OCI-LY3 (cell line): Measurements from ENCODE around the gene FBXL13.

Source experiments
- H2AFZ ChIP-seq: fragments of 200-600, 300-600 bp; shearing (Covaris generic); 2 replicates; pipeline ENCODE4 v1.6.0; 2014; ENCODE audit warnings: antibody characterized with exemption, low read depth, low read length
- H3K27ac ChIP-seq: fragments of 200-600, 300-600 bp; sonication (generic); 2 replicates; pipeline ENCODE4 v1.5.1; 2014; ENCODE audit warnings: mild to moderate bottlenecking, low read length, moderate library complexity, mixed read lengths
- H3K27me3 ChIP-seq: fragments of 200-600, 300-600 bp; sonication (generic); 2 replicates; pipeline ENCODE4 v1.6.1; 2014; ENCODE audit warnings: low read depth, low read length, mixed read lengths
- H3K36me3 ChIP-seq: fragments of 200-600, 300-600 bp; sonication (generic); replicated peaks from 2 replicates; pipeline ENCODE3; 2014; ENCODE audit warnings: low read depth, low read length, mixed read lengths
- H3K4me1 ChIP-seq: fragments of 300-600, 200-600 bp; sonication (generic); 2 replicates; pipeline ENCODE4 v1.6.1; 2014; ENCODE audit warnings: low read length, mixed read lengths
- H3K4me2 ChIP-seq: fragments of 200-600, 300-600 bp; sonication (generic); 2 replicates; pipeline ENCODE4 v1.6.1; 2014; ENCODE audit warnings: low read length, mixed read lengths
- H3K4me3 ChIP-seq: fragments of 300-600, 200-600 bp; sonication (generic); 2 replicates; pipeline ENCODE4 v1.5.1; 2014; ENCODE audit warnings: antibody characterized with exemption, mild to moderate bottlenecking, low read length, moderate library complexity
- H3K79me2 ChIP-seq: fragments of 300-600, 200-600 bp; shearing (Covaris generic); 2 replicates; pipeline ENCODE4 v1.6.1; 2014; ENCODE audit warnings: mild to moderate bottlenecking, low read length, mixed read lengths
- H3K9ac ChIP-seq: fragments of 300-600, 200-600 bp; shearing (Covaris generic); 2 replicates; pipeline ENCODE4 v1.6.0; 2014; ENCODE audit warnings: mild to moderate bottlenecking, low read length, moderate library complexity
- H3K9me3 ChIP-seq: fragments of 200-600, 300-600 bp; shearing (Covaris generic); 2 replicates; pipeline ENCODE4 v1.6.1; 2014; ENCODE audit warnings: low read length, mixed read lengths; ENCODE audit not compliant: insufficient read depth
- H4K20me1 ChIP-seq: fragments of 200-600, 300-600 bp; sonication (generic); 2 replicates; pipeline ENCODE4 v1.6.1; 2016; ENCODE audit warnings: low read length, mixed read lengths; ENCODE audit not compliant: insufficient read depth
- CTCF ChIP-seq: fragments of 200-600, 300-600 bp; sonication (generic); IDR thresholded peaks from 2 replicates; pipeline ENCODE4 v1.5.1; 2014; ENCODE audit warnings: antibody characterized with exemption, low read length, low read depth
- EZH2phosphoT487 ChIP-seq: fragments of 200-600 bp; shearing (Covaris generic); IDR thresholded peaks from 2 replicates; pipeline ENCODE4 v1.6.1; 2018; ENCODE audit warnings: antibody characterized with exemption, mixed run types, low read depth

The FBXL13 gene

GRCh38 chr7:102890292-102890970 is 184.2 kb downstream of the FBXL13 start:
- Histone ChIP-seq H3K36me3 (no peaks in the 10 kb centered on the region), H3K4me2 (no peak overlapping the region), H2AFZ (no peak overlapping the region), H3K27ac (no peak overlapping the region), H4K20me1 (no peaks in the 10 kb centered on the region), H3K27me3 (no peaks in the 10 kb centered on the region), H3K4me1 (0 out of 2 replicates have a peak, but pooled peaks cover 4% of the 10 kb centered on the region), H3K4me3 (no peak overlapping the region), H3K9ac (no peak overlapping the region), H3K79me2 (no peaks in the 10 kb centered on the region), H3K9me3 (no peaks in the 10 kb centered on the region)
- TF ChIP-seq CTCF = no peak
- TF ChIP-seq EZH2phosphoT487 = no peak

DNA sequence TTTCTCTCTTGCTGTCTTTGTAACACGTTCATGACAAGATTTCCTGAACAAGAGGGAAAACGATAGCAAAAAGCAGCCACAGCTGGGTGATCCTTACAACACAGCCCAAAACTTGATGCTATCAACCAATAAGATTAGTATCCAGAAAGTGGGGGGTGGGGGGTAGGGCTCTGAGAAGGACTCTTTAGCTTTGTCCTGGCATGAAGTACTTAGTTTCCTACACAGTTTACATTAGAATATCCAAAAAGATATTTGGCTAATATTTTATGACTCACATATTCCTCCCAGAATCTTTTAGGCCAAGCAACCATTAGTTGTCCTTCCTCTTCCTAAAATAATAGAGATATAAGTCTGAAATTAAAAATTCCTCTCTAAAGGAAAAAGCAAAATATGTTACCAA is 184.7 kb downstream of the FBXL13 start:
- H3K79me2 ChIP-seq = no peaks in the 10 kb centered on the region
- no peak overlapping the region for H2AFZ ChIP-seq
- H3K9me3 ChIP-seq = no peaks in the 10 kb centered on the region
- H4K20me1 ChIP-seq = no peaks in the 10 kb centered on the region
- no peak overlapping the region for H3K4me2 ChIP-seq
- no peaks in the 10 kb centered on the region for H3K27me3 ChIP-seq
- no peak overlapping the region for H3K4me3 ChIP-seq
- 0 out of 2 replicates have a peak, but pooled peaks cover 4% of the 10 kb centered on the region for H3K4me1 ChIP-seq
- H3K9ac ChIP-seq = no peak overlapping the region
- H3K27ac ChIP-seq = no peak overlapping the region
- TF ChIP-seq CTCF (no peak), EZH2phosphoT487 (no peak)
- H3K36me3 ChIP-seq = no peaks in the 10 kb centered on the region

DNA sequence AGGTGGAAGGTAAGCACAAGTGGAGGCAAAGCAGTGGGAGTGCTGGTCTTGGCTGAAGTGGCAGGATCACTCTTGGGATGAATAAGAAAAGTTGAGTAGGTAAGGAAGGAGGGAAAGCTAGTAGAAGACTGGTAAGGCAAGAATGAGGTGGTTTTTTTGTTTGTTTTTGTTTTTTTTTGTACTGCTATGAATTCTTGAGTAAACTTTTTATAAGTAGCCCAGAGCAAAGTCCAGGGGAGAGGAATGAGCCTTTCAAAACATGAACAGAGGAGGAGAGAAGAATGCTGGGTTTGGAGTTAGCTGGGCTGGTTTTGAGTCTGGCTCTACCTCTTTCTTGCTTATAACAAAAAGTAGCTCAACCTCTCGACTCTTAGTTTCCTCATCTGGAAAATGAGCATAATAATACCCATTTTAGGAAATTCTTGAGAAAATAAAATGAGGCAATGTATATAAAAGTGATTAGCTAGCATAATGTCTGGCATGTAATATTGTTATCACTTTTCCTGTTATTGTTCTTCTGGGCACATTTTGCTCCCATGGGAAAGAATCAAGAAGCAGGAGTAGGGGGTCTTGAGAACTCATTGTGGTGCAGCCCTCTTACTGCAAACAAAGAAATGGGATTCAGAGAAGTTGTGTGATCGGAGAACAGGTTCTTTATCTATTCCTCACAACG is 185.9 kb downstream of the FBXL13 start:
- Histone ChIP-seq H3K9me3 (no peaks in the 10 kb centered on the region), H3K4me1 (0 out of 2 replicates have a peak, but pooled peaks cover 4% of the 10 kb centered on the region), H3K9ac (no peak overlapping the region), H3K36me3 (no peaks in the 10 kb centered on the region), H2AFZ (no peak overlapping the region), H3K79me2 (no peaks in the 10 kb centered on the region), H3K27ac (no peak overlapping the region), H3K4me3 (no peak overlapping the region), H3K4me2 (no peak overlapping the region), H4K20me1 (no peaks in the 10 kb centered on the region), H3K27me3 (no peaks in the 10 kb centered on the region)
- TF ChIP-seq EZH2phosphoT487 = no peak
- no peak for TF ChIP-seq CTCF

DNA sequence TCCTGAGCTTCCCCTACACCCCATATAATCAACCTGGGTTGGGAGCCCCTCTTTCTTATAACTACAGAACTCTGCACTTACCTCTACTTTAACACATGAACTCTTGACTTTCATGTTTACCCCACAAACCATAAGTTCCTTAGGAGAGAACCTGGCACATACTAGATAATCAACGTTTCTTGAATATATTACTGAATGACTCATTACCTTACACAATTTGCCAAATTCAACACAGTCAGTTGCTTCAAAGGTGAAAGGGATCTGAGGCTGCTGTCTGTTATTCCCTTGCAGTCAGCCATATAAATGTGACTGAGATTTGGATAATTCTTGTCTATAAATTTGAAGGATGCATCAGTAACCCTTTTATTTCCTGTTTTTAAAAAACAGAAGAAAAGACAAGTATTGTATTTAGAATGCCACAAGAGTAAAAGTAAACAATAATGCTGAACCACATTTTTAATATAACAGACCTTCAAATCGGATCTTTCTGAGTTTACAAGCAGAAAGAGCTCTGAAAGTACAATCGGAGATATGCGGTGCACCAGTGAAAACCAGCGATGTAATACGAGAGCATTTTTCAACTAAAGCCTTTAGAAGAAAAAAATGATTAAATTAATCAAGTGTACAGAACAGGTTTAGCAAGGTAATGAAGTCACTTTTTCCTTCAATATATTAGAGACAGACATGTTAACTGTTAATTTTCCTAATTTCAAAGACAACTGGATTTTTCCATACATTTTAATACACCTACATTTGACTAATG is 191.3 kb downstream of the FBXL13 start:
- H2AFZ ChIP-seq = no peak overlapping the region

More for the DNA sequence above, 191.3 kb downstream of the FBXL13 start:
- Histone ChIP-seq H4K20me1 (no peaks in the 10 kb centered on the region), H3K4me2 (no peak overlapping the region), H3K9me3 (no peaks in the 10 kb centered on the region), H3K4me3 (no peak overlapping the region), H3K27me3 (0 out of 2 replicates have a peak, but pooled peaks cover 3% of the 10 kb centered on the region), H3K4me1 (no peaks in the 10 kb centered on the region), H3K79me2 (no peaks in the 10 kb centered on the region), H3K27ac (no peak overlapping the region), H3K36me3 (no peaks in the 10 kb centered on the region), H3K9ac (no peak overlapping the region)
- TF ChIP-seq EZH2phosphoT487 (no peak), CTCF (no peak)
